ENCODE results near the gene INPP5D.

INPP5D gene

DNA sequence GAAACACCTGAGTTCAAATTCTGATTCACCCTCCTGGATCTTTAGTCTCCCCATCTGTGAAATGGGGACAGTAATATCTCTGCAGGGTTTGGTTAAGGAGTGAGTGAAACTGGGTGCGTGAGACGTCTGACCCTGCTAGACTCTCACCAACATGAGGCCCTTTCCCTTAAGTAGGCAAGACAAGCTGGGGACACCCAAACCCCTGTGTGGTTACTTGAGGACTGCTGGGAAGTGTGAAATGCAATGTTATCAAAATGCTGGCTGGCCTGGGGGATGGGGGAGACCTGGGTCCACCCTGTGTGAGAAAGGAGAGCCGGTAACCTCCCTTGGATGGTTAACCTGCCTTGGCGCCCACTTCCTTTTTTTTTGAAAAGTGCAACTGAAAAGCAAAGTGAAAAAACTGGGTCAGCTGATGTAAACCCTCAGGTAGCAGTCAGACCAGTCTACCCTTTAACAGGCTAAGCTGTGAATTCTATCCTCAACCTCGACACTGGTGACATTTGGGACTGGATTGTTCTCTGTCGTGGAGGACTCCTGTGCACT lies 82.3 kb downstream of the INPP5D start:
- H3K27ac ChIP-seq = no peak overlapping the region
- TF ChIP-seq, protein P1, sequence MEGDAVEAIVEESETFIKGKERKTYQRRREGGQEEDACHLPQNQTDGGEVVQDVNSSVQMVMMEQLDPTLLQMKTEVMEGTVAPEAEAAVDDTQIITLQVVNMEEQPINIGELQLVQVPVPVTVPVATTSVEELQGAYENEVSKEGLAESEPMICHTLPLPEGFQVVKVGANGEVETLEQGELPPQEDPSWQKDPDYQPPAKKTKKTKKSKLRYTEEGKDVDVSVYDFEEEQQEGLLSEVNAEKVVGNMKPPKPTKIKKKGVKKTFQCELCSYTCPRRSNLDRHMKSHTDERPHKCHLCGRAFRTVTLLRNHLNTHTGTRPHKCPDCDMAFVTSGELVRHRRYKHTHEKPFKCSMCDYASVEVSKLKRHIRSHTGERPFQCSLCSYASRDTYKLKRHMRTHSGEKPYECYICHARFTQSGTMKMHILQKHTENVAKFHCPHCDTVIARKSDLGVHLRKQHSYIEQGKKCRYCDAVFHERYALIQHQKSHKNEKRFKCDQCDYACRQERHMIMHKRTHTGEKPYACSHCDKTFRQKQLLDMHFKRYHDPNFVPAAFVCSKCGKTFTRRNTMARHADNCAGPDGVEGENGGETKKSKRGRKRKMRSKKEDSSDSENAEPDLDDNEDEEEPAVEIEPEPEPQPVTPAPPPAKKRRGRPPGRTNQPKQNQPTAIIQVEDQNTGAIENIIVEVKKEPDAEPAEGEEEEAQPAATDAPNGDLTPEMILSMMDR (conservative IDR thresholded peaks at IDR 0.05) = no peak

DNA sequence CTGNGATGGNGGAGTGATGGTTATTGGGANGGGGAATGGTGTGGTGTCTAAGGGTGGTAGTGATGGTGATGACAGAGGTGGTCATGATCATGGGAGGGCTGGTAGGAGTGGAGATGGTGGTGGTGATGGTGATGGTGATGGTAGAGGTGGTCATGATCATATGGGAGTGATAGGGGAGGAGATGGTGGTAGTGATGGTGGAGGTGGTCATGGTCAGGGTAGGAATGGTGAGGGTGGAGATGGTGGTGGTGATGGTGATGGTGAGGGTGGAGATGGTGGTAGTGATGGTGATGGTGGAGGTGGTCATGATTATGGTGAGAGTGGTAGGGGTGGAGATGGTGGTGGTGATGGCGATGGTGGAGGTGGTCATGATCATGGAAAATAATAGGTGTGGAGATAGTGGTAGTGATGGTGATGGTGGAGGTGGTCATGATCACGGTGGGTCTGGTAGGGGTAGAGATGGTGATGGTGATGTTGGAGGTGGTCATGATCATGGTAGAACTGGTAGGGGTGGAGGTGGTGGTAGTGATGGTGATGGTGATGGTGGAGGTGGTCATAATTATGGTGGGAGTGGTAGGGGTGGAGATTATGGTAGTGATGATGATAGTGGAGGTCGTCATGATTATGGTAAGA lies 83.7 kb downstream of the INPP5D start:
- TF ChIP-seq, protein P1 (conservative IDR thresholded peaks at IDR 0.05) = no peak
- no peak overlapping the region for H3K27ac ChIP-seq

DNA sequence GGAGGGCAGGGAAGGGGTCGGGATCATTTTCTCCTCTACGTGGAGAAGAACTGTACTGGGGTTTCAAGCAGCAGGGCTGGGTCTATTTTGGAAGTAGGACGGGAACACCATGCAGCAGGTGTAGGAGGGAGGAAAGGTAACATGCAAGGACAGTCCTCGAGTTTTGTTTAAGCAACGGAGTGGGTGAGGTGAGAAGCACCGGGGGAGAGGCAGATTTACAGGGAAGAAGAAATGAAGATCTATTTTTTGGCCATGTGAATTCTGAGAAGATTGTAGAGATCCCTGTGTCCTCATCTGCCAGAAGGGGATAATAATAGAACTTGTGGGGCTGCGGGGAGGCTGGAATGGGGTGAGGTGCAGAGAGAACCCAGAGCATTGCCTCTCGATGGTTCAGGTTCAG lies 85.6 kb downstream of the INPP5D start:
- TF ChIP-seq, protein P1 (conservative IDR thresholded peaks at IDR 0.05) = no peak
- H3K27ac ChIP-seq = no peak overlapping the region

DNA sequence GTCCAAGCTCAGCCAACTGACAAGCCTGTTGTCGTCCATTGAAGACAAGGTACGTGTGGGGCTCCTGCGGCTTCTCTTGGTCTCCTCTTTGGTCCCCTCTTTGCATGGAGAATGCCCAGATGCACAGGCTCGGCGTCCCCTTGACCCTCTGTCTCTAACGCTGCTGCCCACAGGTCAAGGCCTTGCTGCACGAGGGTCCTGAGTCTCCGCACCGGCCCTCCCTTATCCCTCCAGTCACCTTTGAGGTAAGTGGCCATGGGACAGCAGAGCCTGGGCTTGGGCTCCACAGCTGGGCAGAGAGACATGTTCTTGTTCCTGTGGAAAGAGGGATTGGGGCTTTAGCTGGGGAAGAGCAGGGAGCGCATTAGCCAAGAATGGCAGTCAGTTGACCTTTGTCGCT lies 86.1 kb downstream of the INPP5D start:
- TF ChIP-seq, protein P1 (conservative IDR thresholded peaks at IDR 0.05) = no peak
- H3K27ac ChIP-seq = no peak overlapping the region

DNA sequence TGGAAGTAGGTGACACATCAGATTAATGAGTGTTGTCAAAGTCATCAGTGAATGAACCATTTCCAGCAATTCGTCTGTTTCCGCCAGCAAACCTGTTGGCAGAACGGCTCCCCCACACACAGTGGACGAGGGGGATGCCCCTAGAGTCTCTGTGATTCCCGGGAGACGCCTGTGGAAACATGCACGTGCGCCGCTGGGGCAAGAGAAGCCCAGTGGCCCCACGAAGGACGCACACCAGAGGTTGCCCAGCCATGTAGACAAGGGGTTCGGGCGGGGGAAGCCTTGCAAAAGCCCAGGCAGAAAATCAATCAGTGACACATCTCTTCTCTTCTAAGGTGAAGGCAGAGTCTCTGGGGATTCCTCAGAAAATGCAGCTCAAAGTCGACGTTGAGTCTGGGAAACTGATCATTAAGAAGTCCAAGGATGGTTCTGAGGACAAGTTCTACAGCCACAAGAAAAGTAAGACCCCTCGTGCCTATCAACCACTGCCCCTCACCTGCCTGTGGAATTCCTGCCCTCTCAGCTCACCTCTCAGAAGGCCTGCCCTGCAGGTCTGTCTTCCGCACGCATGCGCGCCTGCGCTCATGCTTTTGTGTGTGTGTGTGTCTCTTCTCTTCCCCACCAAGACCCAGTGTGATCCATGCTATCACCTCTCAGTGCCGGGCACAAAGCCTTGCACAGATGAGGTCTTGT lies 87.1 kb downstream of the INPP5D start:
- no peak overlapping the region for H3K27ac ChIP-seq
- TF ChIP-seq, protein P1 (conservative IDR thresholded peaks at IDR 0.05) = no peak

DNA sequence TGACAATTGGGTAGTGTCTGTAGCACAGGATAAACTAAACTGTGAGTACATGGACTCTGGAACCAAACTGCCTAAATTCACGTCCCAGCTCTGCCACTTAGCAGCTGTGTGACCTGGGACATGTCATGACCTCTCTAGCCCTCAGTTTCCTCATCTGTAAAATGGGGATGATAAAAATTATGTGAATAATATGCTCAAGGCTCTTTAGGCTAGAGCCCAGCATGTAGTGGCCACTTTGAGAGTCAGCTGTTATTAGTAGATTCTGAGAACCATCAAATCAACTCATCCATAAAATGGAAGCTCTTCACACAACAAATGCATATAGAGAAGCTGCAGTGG lies 87.7 kb downstream of the INPP5D start:
- H3K27ac ChIP-seq = no peak overlapping the region

DNA sequence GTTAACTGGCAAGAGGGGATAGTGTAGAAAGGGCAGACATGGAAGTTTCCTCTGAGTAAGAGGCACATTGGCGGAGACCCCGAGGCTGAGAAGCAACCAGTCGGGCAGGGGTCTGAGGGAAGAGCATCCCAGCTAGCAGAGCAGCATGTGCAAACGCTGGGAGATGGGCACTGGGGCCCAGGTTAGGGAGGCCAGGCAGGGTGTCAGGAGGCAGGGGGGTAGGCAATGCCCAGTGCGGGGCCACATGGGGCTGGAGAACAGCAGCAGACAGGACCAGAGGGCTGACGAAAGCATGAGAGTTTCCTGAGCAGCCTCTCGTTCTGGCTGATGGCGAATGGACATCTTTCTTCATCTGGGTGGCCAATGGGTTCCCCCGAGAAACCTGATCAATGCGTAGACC lies 88.2 kb downstream of the INPP5D start:
- no peak overlapping the region for H3K27ac ChIP-seq
- TF ChIP-seq, protein P1 (conservative IDR thresholded peaks at IDR 0.05) = no peak

More for the DNA sequence above, 87.7 kb downstream of the INPP5D start:
- TF ChIP-seq, protein P1 (conservative IDR thresholded peaks at IDR 0.05) = no peak
